PC-9 (cell line): ENCODE results near the gene MRPS23.

Source experiments
- CTCF ChIP-seq: fragments of 200-600 bp; sonication (generic); conservative IDR thresholded peaks from 2 replicates; pipeline ENCODE4 v1.6.1; 2017; ENCODE audit warnings: mixed run types, antibody characterized with exemption, mild to moderate bottlenecking, moderate library complexity
- EZH2 ChIP-seq: fragments of 200-600 bp; sonication (generic); IDR thresholded peaks from 2 replicates; pipeline ENCODE4 v1.8.0; 2017; ENCODE audit warnings: antibody characterized with exemption, low read depth

GRCh38 chr17:57881143-57881542, 31.3 kb upstream of the MRPS23 start:
- TF ChIP-seq EZH2 (no peak), CTCF (no peak)
